GM21619 (cell line): ENCODE results near the gene SLIT2.

ENCODE experiments used
- ATAC-seq: cut with Tn5 transposase; IDR thresholded peaks from one replicate; pipeline ENCODE4 v1.9.1; 2021; ENCODE audit not compliant: unreplicated experiment

SLIT2 gene

DNA sequence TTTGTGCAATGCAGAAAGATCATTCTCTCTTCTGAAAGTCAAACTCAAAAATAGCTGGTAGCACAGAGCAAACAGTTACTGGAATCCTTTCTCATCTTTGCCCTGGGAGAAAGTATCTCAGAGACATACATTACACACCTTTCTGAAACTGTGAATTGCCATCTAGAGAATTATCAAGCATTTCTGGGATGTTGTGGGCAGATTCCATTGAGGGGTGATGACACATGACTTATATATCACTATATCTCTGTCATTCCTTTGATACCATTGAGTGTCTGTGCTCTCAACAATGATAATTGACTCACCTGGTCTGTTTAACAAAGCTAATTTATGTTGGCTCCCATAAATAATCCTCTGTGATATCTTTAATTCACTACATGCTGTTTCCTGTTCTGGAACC is 13.0 kb downstream of the SLIT2 start:
- ATAC-seq: no peak

DNA sequence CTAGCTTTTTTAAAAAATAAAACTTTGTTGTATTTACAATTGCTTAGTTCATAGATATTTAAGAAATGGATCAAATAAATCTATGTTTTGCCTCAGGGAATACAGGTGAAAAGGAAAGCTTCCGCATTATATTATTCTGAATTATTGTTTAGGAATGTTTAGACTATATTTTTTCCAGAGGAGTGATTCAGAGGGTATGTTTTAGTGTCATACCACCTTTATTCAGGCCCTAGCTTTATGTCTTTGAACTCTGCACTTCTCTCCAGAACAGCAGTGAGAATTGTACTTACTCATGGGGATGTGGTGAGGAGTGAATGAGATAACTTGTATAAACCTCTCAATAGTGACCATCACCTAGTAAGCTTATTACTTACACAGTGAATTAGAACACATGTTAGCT is 14.0 kb downstream of the SLIT2 start:
- ATAC-seq: no peak

DNA sequence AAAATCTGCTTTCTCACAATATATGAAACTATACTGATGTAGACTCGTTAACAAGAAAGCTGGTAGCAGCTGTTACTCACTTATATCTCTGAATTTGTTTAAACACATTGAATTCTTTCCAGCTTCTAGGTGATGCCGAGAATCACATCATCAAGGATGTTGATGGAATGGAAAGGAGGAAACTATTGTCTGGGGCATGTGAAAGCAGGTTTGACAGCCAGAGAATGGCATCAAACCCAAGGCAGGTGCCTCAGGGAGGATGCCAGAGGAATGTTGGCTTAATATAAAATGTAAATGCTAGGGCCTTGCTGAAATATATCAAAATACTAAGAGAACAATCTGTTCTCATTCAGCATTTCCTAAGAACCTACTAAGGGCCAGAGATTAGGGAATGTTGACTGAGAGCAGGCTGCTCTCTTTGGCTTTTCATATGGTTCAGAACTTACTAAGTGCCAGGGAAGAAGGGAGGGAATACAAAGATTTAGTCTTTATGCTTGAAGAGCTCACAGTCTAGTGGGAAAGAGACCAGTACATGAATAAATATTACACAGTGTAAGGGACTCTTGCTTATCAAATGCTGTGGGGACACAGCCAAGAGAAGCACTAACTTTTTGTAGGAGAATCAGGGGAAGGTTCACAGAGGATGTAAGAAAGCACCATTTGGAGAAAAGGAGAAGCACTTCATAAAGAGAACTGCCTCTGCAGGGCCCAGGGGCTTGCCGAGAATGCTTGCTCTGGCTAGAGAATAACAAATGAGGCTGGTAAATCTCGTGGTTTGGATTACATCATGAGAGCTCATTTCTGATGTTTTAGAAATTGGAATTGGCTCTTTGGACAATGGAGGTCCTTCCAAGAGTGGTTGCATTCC is 14.7 kb downstream of the SLIT2 start:
- ATAC-seq: no peak

DNA sequence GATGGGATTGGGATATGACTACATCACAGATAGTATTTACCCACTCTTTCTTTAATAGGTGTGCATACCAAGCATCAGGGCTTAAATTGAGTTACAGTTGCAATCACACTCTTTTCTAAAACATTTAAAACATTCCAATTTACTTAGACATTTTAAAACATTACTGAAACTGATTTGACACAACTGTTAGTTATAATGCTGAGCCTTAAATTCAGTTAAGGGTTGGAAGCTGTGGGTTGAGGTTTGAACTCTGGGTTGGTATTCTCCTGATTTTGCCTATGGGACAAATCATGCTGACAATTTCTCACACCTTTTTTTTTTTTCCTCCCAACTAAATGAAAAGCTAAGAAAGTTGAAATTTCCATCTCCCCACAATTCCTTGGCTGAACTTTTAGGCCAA is 16.3 kb downstream of the SLIT2 start:
- ATAC-seq: no peak

DNA sequence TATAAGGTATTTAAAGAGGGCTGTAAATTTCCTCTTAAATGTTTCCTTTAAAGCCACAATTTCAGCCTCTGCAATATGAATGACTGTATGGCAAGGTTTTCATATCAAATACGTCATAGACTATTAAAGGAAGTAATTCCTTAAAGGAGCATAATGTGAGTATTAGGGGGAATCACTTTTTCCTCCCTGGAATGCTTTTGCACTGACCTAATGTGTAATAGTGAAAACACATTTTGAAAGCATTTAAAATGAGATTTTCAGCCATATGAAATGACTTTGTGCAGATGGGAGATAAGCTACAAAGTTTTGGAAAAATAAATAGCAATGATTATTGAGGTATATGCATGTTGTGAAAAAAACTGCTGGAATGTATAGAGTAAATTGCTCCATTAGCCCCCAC is 17.6 kb downstream of the SLIT2 start:
- ATAC-seq: no peak

DNA sequence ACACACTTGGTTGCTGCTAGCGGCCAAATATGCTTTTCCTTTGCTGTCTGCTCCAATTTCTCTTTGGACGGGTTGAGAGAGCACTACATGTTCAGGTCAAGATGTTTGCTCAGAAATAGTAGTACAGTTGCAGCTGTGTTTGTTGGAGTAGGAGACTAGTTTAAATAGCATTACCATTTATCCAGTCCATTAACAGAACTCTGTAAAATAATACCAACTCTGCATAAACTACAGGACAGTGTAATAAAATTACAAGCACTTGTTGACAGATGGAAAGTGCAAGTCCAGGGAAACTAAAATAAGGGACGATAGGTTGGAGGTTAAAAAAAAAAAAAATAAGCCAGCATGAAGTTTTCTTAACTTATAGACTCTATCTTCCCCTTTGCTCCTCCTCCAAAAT is 20.2 kb downstream of the SLIT2 start:
- ATAC-seq: no peak

DNA sequence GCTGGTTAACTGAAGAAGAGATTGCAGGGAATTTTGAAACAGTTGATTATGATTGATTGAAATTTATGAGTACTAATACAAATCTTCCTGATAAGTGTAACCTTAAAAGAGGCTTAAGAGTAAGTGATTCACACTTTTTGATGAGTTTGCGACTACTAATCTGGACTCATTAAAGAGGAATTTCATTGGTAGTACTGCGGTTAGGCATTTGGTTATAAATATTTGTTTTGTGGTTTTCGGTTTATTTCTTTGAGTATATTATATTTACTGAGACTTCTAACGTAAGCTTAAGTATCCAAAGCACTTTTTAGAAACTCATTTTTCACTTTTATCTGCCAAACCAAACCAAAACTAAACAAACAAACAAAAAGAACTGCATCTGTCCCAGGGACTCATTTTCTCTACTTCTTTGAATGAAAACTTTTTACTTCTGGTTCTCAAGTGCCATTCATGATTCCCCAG is 20.7 kb downstream of the SLIT2 start:
- ATAC-seq: no peak

DNA sequence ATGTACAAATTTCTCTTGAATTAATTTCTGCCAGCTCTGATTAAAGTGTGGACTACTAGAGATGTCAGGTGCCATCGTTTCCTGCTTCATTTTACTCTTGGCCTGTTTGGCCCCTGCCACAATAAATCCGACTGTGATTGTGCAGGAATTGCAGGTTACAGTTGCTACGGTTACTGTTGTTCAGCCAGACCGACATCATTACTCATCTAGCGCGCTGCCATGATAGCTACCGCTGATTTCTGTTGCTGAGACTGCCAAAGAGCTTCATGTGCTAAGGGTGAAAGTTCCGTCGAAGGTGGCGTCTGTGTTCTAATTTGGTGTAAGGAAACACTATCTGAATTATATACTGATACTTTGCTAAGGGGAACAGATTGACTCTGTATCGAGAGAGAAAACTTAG is 22.1 kb downstream of the SLIT2 start:
- ATAC-seq: no peak

DNA sequence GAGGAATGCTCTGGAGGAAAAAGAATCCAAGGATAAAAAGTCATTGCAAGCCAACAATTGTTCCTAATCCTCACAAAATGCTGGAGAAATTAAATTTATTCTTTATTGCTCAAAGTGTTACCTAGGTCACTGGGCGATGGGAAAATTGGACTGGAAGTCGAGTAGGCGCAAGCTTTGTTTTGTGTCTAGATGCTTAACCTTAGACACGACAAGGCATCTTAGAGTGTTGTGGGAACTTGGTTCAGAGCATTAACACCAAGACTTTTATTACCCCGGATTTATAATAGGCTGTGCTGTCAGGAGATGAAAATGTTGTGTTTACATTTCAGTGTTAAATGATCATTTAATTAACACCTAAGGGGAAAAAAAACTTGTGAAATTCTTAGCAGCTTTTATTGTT is 25.1 kb downstream of the SLIT2 start:
- no peak for ATAC-seq

DNA sequence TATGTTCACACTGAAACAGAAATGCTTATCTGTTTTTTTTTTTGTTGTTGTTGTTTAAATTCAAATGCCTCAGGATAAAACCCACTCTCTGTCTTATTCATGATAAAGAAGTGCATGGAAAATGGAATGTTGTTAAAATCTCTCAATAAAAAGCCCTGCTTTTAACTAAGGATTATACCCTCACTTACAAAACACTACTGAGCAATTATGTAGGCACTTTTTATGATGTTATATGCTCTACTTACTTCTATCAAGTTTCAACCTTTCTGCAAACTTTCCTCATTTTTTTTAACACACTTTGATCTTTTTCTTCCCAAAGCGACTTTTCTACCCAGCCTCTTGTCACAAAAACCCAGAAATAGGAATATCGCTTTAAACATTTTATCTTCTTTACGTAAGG is 26.5 kb downstream of the SLIT2 start:
- ATAC-seq: no peak

DNA sequence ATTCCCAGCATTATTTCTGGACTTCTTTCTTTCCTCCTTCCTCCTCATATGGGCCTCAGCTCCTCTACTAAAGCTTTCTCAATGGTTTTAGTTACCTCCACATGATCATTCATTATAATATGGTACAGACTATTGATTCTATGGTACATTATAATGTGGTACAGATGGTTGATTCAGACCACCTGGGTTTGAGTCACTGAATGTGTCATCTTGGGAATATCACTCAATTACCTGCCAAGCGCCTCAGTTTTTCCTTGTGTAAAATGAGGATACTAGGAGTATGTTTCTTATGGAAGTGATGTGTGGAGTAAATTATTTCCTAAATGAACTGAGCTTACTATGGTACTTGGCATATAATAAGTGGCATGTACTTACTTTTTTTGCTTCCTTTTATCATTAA is 27.7 kb downstream of the SLIT2 start:
- no peak for ATAC-seq

DNA sequence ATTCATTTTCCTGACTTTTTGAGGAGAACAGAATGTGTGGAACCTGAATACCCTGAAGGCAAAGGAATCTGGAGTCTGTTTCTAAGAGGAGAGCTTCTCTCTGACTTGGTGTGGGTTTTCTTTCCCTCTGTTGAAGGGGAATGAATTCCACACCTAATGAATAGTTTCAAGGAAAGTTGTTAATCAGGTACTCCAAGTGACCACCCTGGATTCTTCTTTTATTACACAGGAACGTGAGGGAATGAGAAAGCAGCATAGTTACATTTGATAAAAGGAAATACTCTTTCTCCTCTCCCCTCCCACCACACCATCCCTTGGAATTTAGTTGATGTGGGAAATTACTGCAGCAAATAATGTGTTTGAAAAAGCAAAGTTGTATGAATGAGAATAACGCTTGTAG is 29.7 kb downstream of the SLIT2 start:
- no peak for ATAC-seq

DNA sequence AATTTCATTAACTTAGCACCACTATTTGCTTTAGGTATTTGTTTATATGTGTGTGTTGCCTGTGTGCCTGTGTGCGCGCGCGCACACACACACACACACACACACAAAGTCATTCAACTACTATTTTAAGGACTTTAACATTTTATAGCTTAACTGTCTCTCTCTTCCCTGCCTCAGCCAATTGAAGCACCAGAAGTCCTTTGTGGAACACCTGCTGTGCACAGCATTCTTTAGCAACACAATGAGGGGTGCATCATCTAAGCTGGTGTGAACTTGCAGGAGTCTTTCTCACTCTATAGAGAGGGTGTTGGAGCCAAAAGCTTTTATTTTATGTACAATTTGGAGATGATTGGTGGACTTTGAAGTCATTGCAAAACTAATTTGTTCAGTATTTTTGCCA is 31.3 kb downstream of the SLIT2 start:
- ATAC-seq: no peak

DNA sequence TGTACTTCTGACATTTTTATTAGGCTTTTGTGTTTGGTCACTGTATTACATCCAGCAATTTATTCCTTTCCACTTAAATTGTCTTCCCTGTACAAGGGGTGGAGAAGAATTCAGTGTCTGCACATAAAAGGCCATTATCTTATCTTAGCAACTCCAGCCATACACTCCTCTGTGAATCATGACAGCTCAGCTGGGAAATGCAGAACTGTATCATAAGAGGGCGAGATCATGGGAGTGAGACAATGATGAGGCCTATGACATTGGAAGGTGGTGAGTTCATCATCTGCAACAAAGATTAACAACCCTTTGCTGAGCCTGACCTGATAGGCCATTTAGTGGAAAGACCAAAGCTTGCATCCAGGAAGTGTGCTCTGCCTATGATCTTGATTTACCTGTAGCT is 33.3 kb downstream of the SLIT2 start:
- no peak for ATAC-seq

DNA sequence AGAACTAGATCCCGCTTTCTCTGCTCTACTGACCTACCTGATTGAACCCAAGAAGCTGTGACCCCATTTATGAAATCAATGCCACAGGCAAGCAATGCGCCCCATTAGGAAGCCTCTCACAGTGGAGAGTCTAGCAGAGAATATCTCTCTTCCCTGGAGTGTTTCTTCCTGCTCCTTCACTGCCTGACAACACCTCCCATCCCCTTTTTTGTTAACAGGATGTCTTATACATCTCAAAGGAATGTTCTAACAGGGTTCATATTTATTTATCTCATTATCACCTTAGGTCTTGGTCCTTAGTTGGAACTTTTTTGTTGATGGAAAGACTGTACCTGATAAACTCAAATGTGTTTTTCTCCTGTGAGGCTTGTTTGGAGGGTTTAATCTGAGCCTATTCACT is 35.5 kb downstream of the SLIT2 start:
- no peak for ATAC-seq

DNA sequence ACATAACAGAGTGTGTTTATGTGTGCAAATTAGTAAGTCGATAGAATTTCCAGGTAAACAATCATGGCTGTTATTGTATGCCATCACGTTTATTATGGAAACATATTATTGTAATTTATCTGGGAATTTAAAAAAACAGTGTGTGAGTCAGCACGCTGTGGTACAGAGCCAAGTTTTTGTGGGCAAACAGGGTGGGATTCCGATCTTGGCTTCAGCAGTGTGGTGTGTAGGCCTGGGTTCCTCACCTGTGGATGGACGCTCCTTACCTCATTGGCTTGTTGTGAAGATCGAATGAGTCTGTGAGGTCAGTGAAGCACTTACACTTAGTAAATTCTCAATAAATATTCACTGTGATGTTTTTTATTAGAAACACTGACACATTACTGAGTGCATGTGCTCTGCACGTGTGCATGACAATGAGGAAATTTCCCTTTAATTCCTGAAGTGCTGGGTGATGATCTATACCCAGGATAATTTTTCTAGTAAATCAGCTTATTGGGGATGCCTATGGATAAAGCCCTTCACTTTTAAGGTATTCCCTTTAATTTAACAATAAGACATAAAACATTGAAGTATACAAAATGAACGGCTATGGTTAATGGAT is 36.4 kb downstream of the SLIT2 start:
- no peak for ATAC-seq

DNA sequence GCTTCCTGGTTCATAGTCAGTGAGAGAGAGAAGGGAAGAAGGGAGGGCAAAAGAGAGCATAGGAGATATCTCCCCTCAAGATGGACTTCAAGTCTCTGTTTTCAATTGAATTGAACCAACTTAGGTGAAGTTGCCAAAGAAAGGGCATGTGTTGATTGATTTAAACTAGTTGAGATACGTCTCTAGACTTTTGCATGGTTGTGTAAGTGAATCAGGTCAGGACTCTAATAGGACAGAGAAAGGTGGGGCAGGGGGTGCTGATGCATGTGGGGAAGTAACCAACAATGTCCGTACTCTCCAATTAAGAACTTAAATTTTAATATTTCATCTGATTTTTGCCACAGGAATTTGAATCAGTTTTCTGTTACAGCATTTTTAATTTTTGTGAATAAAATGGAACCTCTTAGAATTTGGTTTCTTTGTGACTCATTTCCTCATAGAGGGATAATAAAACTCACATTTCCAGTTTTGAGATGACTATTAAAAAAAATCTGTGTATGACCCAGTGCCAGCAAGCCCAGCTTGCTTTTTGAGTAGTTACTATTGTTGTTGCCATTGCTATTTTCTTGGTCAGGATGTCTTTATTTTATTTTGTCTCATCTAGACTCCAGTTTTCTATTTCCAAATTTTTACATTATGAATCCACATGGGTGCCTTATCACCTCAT is 37.3 kb downstream of the SLIT2 start:
- no peak for ATAC-seq

DNA sequence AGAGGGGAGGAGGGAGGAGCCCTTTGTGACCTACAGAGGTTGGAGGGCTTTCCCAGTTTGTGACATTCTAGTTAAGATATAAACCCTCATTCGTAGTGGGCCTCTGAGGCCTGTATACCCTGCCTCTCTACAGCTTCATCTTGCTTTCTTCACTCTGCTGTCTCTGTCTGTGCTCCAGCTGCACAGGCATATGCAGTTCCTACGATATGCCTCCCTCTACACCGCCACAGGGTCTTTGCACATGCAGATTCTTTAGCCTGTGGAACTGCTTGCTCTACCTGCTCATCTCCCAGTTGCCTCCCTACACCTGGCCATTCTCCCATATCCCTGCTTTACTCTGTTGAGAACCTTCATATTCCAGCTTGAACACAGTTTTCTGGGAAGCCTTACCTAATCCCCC is 38.1 kb downstream of the SLIT2 start:
- no peak for ATAC-seq

DNA sequence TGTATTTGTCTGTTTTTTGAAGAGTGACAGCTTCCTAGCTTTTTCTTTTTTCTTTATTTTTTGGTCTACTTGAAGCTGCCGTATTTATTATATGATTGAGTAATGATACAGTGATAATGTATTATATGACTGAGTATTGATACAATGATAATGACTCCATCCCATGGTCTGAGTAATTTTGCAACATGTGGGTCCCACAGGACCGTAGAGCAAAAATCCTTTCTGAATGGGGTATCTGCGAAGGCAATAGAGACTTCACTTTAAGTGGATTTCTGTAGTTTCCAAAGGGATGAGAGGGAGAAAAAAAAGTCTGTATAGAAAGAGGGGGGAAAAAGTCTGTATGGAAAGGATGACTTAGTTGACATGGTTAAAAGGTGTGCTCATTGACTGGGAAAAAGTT is 41.0 kb downstream of the SLIT2 start:
- ATAC-seq: no peak

DNA sequence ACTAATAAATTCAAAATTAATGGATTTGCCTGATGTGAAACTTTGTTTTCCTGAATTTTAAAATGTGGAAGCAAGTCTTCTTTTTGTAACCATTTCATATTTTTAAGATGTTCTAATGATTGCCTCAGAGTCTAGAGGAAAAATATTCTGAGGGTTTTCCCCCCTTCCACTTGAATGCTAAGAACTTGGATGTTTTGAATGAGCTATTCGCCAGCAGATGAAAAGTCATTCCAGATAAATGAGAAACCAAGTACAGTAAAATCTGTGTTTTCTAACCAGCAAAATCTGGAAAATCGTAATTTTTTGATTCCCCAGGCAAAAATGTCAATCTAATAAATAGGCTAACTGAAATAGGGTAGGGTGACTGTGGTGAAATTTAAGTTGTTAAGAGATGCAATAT is 45.6 kb downstream of the SLIT2 start:
- ATAC-seq: no peak

DNA sequence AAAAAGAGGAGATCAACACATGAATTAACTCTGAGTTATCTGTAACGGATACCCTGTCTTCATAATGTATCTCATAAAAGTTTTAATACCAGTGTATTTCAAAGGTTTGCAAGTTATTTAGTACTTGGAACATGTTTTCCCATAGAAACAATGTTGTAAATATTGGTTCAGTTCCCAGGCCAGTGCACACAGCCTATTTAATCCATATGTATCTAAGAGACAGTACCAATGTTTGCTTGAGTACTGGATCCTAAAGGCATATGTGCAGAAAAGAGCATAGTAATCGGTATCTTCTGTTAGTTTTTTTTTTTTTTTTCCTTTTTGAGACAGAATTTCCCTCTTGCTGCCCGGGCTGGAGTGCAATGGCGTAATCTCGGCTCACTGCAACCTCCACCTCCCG is 46.1 kb downstream of the SLIT2 start:
- no peak for ATAC-seq

DNA sequence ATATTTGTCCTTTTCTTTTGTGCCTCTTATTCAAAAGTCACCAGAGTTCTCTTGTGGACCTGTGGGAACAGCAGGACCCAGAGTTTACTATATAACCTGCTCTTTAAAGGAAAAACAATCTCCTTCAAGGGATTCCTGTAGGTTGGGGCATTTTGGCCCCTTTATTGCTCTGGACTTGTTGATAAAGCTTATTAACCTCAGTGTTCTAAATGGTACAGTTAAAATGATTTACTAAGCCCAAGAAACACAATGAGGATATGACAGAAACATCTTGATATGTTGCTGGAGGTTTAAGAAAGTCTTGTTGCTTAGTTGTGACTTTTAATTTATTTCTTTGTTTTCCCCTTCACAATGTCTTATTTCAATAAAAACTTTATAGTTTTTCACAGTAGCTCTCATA is 46.8 kb downstream of the SLIT2 start:
- ATAC-seq: no peak
